SIG-M5 treated with dmso at 0.1 percent for 504 hours (cell line): ENCODE data around the gene NPSR1.
"Not testable (repeated sequence)": the region's sequence is repeated elsewhere in the genome, so short reads cannot be mapped to it uniquely, and the experiment has no call there.

Experiments used
- DNase-seq: peaks from one replicate; lab custom pipeline; 2025; ENCODE audit not compliant: unreplicated experiment; lab: John Stamatoyannopoulos, UW

NPSR1 gene

GRCh38 chr7:34657632-34658268 lies at the start of gene NPSR1:
Gene NPSR1 (plus strand): TSS chr7:34658218. CDS start chr7:34658413, 195 bp downstream.
- DNase-seq: no peak

- DNase-seq: no peak
Observed at GRCh38 chr7:34612661-34613060, 45.4 kb upstream of the NPSR1 start.

GRCh38 chr7:34620425-34620824 lies 37.6 kb upstream of the NPSR1 start:
- no peak for DNase-seq

- no peak for DNase-seq
Observed at GRCh38 chr7:34622182-34622581, 35.8 kb upstream of the NPSR1 start.

GRCh38 chr7:34622771-34623250 lies 35.2 kb upstream of the NPSR1 start:
- no peak for DNase-seq

GRCh38 chr7:34628618-34629017 lies 29.4 kb upstream of the NPSR1 start:
- DNase-seq: not testable (repeated sequence)

- DNase-seq: no peak
Observed at GRCh38 chr7:34652809-34653208, 5.2 kb upstream of the NPSR1 start.

GRCh38 chr7:34653787-34654186 lies 4.2 kb upstream of the NPSR1 start:
- DNase-seq: no peak

- DNase-seq: no peak
Observed at GRCh38 chr7:34655384-34655783, 2.6 kb upstream of the NPSR1 start.

- DNase-seq: no peak
Observed at GRCh38 chr7:34656041-34656440, 2.0 kb upstream of the NPSR1 start.

GRCh38 chr7:34659472-34660075 lies 1.6 kb downstream of the NPSR1 start:
- no peak for DNase-seq

- no peak for DNase-seq
Observed at GRCh38 chr7:34662058-34662708, 4.2 kb downstream of the NPSR1 start.

- DNase-seq: no peak
Observed at GRCh38 chr7:34664755-34665154, 6.7 kb downstream of the NPSR1 start.

- no peak for DNase-seq
Observed at GRCh38 chr7:34672430-34672829, 14.4 kb downstream of the NPSR1 start.

GRCh38 chr7:34673066-34673465 lies 15.0 kb downstream of the NPSR1 start:
- DNase-seq: no peak

GRCh38 chr7:34675749-34676374 lies 17.8 kb downstream of the NPSR1 start:
- peak; percentile 15 for DNase-seq

GRCh38 chr7:34677491-34677890 lies 19.5 kb downstream of the NPSR1 start:
- DNase-seq: no peak

GRCh38 chr7:34687529-34687928 lies 29.5 kb downstream of the NPSR1 start:
- DNase-seq: no peak

GRCh38 chr7:34696415-34696814 lies 38.4 kb downstream of the NPSR1 start:
- no peak for DNase-seq

- no peak for DNase-seq
Observed at GRCh38 chr7:34709771-34710170, 51.8 kb downstream of the NPSR1 start.

GRCh38 chr7:34718867-34719266 lies 60.8 kb downstream of the NPSR1 start:
- no peak for DNase-seq

- no peak for DNase-seq
Observed at GRCh38 chr7:34719636-34720035, 61.6 kb downstream of the NPSR1 start.
